CD1c-positive myeloid dendritic cell (primary cell): ENCODE data around the gene LYPLAL1.
"Not testable (repeated sequence)": the region's sequence is repeated elsewhere in the genome, so short reads cannot be mapped to it uniquely, and the experiment has no call there.

Source experiments
- DNase-seq: peaks from one replicate; pipeline ENCODE4 v3.0.0-alpha.2; 2016; ENCODE audit errors: extremely low spot score

The LYPLAL1 gene

GRCh38 chr1:219215477-219215876 lies 41.8 kb downstream of the LYPLAL1 start:
- DNase-seq: no peak

GRCh38 chr1:219220945-219221344 lies 47.3 kb downstream of the LYPLAL1 start:
- no peak for DNase-seq

DNA sequence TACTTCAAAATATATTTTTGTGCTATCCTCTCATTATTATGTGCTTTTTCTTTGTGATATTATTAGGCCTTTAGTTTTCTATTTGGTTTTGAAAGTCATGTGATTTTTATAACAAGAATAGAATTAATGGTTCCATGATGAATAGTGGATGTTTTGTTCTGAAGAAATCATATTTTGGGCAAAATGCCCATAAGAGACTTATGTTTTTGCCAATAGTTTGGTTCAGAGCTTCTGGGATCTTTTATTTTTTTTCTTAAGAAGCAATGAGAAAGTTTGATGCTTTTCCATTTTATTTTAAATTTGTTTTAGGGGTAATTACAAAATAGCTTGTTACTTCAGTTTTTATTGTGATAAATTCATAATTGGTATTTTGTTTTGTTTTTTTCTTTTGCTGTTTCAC lies 49.8 kb downstream of the LYPLAL1 start:
- DNase-seq: no peak

- no peak for DNase-seq
Measured at GRCh38 chr1:219226196-219226595, 52.5 kb downstream of the LYPLAL1 start.

DNA sequence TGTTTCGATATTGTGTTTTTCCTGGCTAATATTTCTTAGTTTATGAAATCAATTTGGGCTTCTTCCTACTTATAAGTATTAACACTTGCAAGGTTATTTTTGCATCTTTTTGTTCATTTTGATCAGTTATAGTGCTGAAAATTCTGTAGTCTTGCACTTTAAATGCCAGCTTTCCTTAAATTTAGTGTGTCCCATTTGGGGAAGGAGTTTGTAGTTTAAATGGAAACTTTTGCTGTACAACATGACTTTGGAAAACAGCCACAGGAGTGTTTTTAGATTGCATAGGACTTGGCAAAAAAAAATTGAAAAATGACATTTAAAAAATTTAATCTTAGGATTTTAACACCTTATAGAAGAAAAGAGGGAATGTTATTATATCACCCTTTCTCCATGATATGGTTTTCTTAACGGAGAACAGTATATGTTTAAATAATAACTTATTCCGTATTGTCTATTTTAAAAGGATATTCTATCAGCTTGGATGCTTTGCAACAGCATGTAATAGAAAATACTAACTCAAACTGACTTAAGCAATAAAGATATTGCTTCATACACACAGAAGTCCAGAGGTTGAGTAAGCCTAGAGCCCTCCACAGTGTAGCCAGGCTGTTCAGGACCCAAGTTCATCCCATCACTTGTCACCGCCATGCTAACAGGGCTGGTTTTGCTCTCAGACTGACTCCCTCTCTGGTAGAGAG lies 53.8 kb downstream of the LYPLAL1 start:
- no peak for DNase-seq

DNA sequence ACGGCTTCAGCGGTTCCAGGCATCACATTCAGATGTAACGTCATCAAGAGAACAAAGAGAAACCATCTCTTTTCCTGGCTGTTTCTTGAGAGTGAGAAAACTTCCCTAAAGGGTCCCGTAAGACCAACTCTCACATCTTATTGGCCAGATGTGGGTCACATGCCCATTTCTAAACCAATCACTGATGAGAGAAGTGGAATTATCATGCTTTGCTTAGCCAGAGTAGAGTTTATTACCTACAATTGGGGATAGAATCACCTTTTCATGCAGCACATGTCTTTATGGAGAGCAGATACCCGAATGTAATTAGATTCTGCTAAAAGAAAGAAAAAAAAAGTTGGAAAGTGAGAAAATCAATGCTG lies 54.4 kb downstream of the LYPLAL1 start:
- no peak for DNase-seq

DNA sequence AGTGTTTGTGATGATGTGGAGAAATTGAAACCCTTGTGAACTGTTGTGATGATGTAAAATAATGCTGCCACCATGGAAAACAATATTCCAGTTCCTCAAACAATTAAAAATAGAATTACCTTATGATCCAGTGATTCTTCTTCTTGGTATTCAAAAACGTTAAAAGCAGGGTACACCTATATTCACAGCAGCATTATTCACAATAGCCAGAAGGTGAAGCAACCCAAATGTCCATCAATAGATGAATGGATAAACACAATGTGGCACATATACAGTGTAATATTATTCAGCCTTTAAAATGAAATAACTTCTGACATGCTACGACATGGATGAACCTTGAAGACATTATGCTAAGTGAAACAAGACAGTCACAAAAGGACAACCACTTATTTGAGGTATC lies 59.2 kb downstream of the LYPLAL1 start:
- DNase-seq: no peak

GRCh38 chr1:219235903-219236481 lies 62.3 kb downstream of the LYPLAL1 start:
- no peak for DNase-seq

- no peak for DNase-seq
Measured at GRCh38 chr1:219236933-219237610, 63.4 kb downstream of the LYPLAL1 start.

DNA sequence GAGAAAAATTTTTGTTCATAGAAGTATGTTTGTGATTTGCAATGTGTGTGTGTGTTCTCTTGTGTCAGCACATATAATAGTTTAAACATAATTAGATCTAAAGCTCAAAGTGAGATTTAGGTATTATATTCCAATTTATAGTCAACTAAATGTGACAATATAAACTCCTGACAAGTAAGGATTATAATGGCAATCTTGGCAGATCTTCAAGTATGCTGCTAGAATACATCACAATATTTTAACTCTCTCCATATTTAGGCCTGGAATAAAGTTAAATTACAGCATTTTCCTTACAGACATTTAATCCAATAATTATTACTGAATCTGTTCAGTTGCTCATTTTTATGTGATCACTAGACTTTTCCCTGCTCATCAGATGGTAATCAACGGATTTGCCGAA lies 65.8 kb downstream of the LYPLAL1 start:
- DNase-seq: no peak

- no peak for DNase-seq
Measured at GRCh38 chr1:219244864-219245263, 71.2 kb downstream of the LYPLAL1 start.

GRCh38 chr1:219247441-219247840 lies 73.8 kb downstream of the LYPLAL1 start:
- DNase-seq: no peak

GRCh38 chr1:219250468-219250867 lies 76.8 kb downstream of the LYPLAL1 start:
- not testable (repeated sequence) for DNase-seq

- DNase-seq: no peak
Measured at GRCh38 chr1:219257751-219258150, 84.1 kb downstream of the LYPLAL1 start.

DNA sequence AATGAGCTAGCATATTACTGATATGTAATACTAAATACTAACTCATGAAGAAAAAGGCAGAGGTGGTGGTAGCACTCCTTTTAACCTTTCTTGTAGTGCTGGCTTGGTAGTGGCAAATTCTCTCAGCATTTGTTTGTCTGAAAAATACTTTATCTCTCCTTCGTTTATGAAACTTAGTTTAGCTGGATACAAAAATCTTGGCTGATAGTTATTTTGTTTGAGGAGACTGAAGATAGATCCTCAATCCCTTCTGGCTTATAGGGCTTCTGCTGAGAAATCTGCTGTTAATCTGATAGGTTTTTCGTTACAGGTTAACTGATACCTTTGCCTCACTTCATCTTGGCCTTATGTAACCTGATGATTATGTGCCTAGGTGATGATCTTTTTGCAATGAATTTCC lies 87.8 kb downstream of the LYPLAL1 start:
- DNase-seq: no peak
